COLO668 (cell line): ENCODE results near the gene EHBP1.

Experiments
- DNase-seq: peaks from one replicate; lab custom pipeline; 2025; ENCODE audit not compliant: unreplicated experiment; lab: John Stamatoyannopoulos, UW

The EHBP1 gene

DNA sequence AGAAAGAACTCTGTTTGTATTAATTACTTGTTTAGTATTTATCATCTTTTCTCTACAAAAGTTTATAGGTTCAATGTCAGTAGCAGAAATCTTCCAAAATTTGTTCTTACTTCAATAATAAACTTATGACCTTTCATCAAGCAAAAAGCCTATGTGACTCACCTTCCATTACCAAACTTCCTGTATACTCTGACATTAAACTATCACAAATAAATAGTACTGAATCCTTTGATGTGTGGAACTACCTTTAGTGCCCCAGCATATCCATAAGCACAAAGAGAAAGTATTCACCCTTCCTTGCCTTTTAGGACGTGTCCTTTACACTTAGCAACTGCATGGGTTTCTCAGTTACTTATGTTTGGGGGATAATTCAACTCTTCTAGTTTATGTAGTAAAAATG lies 166.0 kb downstream of the EHBP1 start:
- DNase-seq: no peak

DNA sequence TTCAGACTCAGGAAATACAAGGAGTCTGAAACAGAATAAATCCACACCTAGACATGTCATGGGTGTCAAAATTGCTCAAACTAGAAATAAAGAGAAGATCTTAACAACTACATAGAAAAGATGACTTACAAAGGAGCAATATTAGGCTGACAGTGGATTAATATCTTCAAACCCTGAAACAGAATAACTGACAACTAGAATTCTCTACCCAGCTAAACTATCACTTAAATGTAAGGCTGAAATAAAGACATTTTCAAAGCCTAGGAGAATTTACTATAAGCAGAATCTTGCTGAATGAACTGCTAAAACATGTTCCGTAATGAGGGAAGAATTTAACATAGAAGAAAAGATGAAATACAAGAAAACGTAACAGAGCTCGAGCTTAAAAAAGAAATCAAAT lies 168.1 kb downstream of the EHBP1 start:
- DNase-seq: no peak

- DNase-seq: no peak
These were observed 169.4 kb downstream of the EHBP1 start for GRCh38 chr2:62874881-62875383.

- DNase-seq: no peak
These were observed 175.8 kb downstream of the EHBP1 start for GRCh38 chr2:62881162-62881795.

- no peak for DNase-seq
These were observed 178.1 kb downstream of the EHBP1 start for GRCh38 chr2:62883629-62884028.

DNA sequence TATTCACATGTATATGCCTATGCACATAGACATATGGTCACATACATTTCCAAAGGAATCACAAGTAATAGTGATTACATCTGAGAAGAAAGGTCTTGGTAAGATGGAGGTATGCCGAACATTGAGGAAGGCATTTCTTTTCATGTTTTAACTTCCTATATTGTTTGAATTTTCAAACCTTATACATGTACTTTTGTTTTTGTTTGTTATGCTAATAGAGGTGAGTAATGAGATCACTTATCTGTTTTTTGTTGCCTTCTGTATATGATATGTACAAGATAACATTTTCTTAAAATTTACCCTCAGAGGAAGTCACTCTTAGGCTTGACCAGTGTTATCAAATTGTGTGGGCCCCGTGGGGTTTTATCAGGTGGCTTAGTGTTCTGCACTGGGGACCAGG lies 178.6 kb downstream of the EHBP1 start:
- no peak for DNase-seq

DNA sequence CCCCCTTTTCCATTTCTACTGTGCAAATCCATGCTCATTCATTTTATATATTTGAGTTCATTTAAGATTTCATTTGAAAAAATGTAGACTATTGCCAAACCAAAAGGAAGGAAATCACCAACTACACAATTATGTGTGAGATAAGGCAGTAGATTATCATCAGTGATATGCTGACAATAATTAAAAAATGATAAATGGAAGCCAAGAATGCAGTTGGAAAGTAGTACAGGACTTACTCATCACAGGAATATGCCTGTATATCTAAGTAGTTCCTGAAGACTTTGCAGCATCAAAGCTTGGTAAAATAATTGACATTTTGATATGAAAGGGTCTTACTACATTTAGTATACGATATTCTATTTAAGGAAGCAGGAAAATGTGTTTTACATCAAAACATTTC lies 179.0 kb downstream of the EHBP1 start:
- DNase-seq: no peak

DNA sequence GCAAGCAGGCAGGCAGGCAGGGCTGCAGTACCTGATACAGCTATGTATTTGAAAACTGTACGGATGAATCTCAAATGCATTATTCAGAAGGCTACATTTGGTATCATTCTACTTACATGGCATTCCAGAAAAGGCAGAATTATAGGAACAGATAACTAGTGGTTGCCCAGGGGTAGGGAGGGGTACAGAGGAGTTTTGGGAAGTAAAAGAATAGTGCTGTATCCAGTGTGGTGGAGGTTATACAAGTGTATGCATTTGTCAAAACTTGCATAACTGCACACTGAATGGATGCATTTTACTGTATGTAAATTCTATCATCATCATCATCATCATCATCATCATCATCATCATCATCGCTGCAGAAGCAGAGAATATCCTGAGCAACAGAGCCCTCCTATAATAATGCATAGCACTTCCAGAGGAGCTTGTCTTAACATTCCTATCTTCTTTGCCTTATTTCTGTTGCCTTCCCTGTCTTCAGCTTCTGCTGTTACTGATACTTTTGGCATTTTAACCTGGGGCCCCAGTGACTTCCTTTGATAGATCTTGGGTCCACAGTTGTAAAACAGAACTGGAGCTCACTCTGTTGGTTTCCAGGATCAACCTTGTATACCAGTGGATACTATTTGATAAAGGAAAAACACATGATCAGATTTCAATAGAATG lies 189.6 kb downstream of the EHBP1 start:
- no peak for DNase-seq

- no peak for DNase-seq
These were observed 190.1 kb downstream of the EHBP1 start for GRCh38 chr2:62895632-62896009.

GRCh38 chr2:62897187-62897827 lies 191.8 kb downstream of the EHBP1 start:
- no peak for DNase-seq

DNA sequence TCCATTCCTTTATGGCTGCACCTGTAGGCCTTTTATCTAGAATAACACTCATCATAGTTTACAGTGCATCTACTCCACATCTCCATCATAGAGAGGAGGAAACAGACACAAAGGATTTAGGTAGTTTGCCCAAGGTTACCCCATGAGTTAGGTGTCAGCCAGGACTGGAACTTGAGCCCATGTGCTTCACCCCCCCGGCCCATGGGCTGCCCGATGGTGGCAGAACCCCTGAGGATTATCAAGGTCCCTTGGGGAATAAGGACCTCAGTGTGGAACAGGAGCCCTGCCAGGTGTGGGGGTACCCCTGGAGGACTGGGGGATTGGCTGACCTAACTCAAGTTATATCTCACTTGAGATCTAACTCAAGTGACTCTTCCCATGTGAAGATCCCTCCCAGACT lies 198.8 kb downstream of the EHBP1 start:
- no peak for DNase-seq

GRCh38 chr2:62908145-62908544 lies 202.6 kb downstream of the EHBP1 start:
- no peak for DNase-seq

DNA sequence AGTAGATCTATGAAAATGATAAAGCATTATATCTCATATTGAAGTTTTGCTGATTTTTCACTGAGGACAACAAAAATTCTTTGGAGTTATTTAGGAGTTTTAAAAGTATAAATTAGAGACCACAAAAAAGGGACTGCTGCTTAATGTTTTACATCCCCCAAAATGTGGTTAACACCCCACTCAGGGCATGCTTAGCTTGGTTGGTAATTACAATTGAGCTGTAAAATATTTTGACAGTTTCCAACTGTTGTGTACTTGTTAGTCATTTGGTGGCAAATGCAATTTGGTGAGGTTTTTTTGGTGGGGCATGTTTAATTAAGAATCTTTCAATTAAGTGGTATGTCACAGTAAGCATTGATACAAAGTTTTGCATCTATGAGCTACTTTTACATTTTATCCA lies 207.8 kb downstream of the EHBP1 start:
- DNase-seq: no peak

GRCh38 chr2:62919041-62919440 lies 213.5 kb downstream of the EHBP1 start:
- DNase-seq: no peak

GRCh38 chr2:62920070-62920469 lies 214.6 kb downstream of the EHBP1 start:
- no peak for DNase-seq

DNA sequence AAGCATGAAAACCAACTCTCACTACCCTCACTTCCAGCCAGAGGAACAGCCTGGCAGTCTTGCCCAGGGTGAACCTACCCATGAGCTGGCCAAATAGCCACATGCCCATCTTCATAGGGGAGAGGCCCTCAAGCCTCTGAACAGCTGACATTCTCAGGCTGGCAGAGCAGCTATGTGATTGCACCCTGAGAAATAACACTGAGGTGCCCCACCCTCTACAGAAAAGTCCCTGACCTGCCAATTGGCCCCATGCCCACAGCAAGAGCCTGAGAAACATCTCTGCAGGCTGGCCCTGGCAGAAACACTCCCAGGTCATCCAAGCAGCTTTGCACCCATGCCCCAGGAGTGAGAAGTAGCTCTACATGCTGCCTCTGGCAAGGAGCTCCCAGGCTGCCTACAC lies 217.7 kb downstream of the EHBP1 start:
- DNase-seq: no peak

GRCh38 chr2:62923881-62924280 lies 218.4 kb downstream of the EHBP1 start:
- no peak for DNase-seq

DNA sequence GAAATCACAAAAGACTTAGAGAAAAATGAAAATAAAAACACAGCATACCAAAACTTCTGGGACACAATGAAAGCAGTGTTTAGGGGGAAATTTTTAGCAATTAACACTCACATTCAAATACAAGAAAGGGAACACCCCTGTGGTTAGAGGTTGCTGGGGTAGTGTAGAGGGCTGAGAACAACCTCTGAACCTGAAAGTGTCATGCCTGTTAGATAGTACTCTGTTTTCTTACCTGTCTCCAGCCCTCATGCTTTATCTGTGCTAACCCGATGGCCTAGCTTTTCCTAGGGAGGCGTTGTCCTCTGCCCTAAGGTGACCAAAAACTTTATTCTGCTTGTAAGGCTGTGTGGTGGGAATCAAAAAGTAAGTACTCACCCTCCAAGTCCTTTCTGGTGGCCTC lies 222.5 kb downstream of the EHBP1 start:
- DNase-seq: no peak

DNA sequence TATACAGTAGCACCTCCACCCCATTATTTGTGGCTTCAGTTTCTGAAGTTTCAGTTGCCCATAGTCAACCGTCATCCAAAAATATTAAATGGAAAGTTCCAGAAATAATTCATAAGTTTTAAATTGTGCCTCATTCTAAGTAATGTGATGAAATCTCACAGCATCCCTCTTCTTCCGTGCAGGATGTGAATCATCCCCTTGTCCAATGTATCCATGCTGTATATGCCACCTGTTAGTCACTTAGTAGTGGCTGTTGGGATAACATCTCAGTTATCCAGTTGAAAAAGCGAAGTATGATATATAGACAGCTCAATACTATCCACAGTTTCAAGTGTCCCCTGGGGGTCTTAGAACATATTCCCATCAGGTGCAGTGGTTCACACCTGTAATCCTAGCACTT lies 226.0 kb downstream of the EHBP1 start:
- DNase-seq: no peak

DNA sequence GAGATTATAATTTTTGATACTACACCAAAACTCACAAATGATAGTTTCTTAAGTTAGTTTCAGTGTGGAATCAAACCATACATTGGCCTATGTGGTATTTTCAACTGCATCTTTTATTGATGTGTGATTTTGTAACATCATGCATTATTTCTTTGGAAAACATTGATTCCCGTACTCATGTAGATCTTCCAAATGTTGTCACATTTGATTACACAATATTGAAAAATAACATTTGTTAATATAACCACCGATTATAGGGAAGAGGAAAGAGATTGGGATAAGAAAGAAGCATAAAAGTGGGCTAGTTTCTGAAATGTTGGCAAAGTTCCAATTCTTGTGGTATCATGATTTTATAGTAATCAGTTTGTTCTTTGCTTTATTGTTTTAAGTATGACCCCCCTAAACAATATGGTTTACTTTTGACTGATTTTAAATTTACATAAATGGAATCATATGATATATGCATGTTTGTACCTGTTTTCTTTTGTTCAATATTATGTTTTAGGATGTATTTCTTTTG lies 227.9 kb downstream of the EHBP1 start:
- no peak for DNase-seq

DNA sequence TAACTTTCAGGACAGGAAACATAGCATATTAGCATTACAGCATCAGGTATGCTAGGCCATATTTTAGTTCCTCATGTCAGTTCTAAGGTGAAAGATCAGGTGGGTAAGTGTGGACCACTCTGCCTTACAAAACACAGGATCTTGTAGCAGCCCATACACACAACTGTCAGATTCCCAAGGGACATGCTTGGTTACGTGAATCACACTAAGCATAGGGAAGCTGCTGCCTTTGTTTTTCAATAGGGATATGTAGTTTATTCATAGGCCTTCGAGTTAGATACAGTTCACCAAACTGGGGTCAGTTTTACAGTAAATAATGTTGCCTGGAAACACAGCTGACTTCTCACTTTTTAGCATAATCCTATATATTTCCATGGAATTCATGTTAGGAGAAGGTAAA lies 229.0 kb downstream of the EHBP1 start:
- no peak for DNase-seq

DNA sequence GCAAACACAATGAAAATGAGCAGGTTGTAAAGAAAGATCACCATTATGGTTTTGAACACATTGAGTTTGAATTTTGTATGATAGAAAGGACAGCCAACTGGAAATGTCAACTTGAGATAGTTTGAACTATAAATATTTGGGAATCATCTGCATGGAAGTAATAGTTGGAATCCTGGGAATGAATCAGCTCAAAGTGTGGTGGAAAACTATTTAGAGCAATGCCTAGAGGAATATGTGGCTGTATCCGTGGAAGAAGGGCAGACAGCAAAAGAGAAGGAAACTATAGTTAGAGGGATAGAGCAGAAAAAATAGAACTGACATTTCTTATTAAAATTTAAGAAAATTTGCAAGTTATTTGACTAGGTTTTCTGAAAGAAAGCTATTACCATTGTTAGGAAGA lies 232.6 kb downstream of the EHBP1 start:
- no peak for DNase-seq
